Measurements from ENCODE around the gene ADGRA1.
"Not testable (repeated sequence)": the region's sequence is repeated elsewhere in the genome, so short reads cannot be mapped to it uniquely, and the experiment has no call there.

ADGRA1 gene

DNA sequence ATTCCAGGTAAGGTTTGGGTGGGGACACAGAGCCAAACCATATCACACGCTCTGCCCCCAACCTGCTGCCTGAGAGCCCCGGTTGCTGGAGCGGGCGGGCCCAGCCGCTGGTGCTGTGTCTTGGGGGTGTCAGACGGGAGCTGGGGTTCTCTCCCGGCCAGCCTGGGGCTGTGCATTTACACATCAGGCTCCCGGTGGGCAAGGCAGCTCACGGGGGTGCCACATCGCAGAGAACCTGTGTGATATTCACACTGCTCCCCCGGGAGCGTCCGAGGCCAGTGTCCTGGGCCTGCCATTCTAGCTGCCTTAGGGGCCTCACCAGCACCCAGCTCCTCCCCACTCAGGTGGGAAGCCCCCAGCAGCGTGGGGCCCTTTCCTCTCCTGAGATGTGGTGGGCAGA is 35.6 kb upstream of the ADGRA1 start:
- Histone ChIP-seq H3K4me3 (ENCODE audit: insufficient read depth, low read length, poor library complexity, severe bottlenecking) (no peak overlapping the region), H3K9me2 (replicated peaks; ENCODE audit: insufficient read depth, low read length) (no peaks in the 10 kb centered on the region), H3K79me2 (ENCODE audit: insufficient read depth, low read length) (no peaks in the 10 kb centered on the region), H3F3A (ENCODE audit: insufficient read depth) (no peaks in the 10 kb centered on the region), H2AFZ (ENCODE audit: low read depth, low read length, severe bottlenecking) (no peak overlapping the region), H3K36me3 (ENCODE audit: low read length) (no peaks in the 10 kb centered on the region), H3K9me3 (ENCODE audit: insufficient read depth, low read length) (no peaks in the 10 kb centered on the region), H3K27me3 (ENCODE audit: low read length) (no peaks in the 10 kb centered on the region), H4K20me1 (ENCODE audit: low read depth, low read length) (no peaks in the 10 kb centered on the region), H3K27ac (ENCODE audit: low read depth, low read length) (no peak overlapping the region), H3K4me2 (ENCODE audit: low read depth, low read length, poor library complexity, severe bottlenecking) (no peak overlapping the region), H3K9ac (ENCODE audit: low read length) (no peak overlapping the region)
- no peak for TF ChIP-seq EZH2phosphoT487 (conservative IDR thresholded peaks at IDR 0.05; ENCODE audit: low read length)
- TF ChIP-seq, protein P1, sequence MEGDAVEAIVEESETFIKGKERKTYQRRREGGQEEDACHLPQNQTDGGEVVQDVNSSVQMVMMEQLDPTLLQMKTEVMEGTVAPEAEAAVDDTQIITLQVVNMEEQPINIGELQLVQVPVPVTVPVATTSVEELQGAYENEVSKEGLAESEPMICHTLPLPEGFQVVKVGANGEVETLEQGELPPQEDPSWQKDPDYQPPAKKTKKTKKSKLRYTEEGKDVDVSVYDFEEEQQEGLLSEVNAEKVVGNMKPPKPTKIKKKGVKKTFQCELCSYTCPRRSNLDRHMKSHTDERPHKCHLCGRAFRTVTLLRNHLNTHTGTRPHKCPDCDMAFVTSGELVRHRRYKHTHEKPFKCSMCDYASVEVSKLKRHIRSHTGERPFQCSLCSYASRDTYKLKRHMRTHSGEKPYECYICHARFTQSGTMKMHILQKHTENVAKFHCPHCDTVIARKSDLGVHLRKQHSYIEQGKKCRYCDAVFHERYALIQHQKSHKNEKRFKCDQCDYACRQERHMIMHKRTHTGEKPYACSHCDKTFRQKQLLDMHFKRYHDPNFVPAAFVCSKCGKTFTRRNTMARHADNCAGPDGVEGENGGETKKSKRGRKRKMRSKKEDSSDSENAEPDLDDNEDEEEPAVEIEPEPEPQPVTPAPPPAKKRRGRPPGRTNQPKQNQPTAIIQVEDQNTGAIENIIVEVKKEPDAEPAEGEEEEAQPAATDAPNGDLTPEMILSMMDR (IDR thresholded peaks at IDR 0.05; ENCODE audit: insufficient read depth, low read length, poor library complexity, severe bottlenecking): no peak

DNA sequence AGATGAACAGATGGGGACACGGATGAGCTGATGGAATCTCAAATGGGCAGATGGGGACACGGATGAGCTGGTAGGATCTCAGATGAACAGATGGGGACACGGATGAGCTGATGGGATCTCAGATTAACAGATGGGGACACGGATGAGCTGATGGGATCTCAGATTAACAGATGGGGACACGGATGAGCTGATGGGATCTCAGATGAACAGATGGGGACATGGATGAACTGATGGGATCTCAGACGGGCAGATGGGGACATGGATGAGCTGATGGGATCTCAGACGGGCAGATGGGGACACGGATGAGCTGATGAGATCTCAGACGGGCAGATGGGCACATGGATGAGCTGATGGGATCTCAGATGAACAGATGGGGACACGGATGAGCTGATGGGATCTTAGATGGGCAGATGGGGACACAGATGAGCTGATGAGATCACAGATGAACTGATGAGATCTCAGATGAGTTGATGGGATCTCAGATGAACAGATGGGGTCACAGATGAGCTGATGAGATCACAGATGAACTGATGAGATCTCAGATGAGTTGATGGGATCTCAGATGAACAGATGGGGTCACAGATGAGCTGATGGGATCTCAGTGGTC is 34.1 kb upstream of the ADGRA1 start:
- H3K4me2 ChIP-seq (ENCODE audit: low read depth, low read length, poor library complexity, severe bottlenecking); H4K20me1 ChIP-seq (ENCODE audit: low read depth, low read length); H3K27me3 ChIP-seq (ENCODE audit: low read length); H3K4me3 ChIP-seq (ENCODE audit: insufficient read depth, low read length, poor library complexity, severe bottlenecking); H3K9me2 ChIP-seq (replicated peaks; ENCODE audit: insufficient read depth, low read length); H3K27ac ChIP-seq (ENCODE audit: low read depth, low read length); H3K9me3 ChIP-seq (ENCODE audit: insufficient read depth, low read length); H3F3A ChIP-seq (ENCODE audit: insufficient read depth); H3K79me2 ChIP-seq (ENCODE audit: insufficient read depth, low read length); H3K36me3 ChIP-seq (ENCODE audit: low read length); H2AFZ ChIP-seq (ENCODE audit: low read depth, low read length, severe bottlenecking); H3K9ac ChIP-seq (ENCODE audit: low read length): not testable (repeated sequence)

DNA sequence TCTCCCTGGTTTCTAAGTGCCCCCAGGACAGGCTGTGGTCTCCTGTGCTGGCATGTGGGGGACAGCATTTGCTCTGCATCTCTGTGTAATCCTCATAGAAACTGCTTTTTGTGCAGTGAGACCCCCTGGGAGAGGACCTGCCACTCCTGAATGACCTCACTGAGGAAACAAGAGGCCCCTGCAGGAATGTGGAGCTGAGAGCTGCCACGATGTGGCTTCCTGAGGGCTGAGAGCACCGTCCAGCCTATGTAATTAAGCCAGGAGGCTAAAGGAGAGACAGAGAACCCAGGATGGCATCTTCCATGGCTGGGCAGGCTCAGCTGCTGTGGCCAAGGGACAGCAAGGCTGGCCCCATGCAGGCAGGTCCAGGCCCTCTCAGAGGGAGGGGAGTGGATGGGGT is 32.3 kb upstream of the ADGRA1 start:
- Histone ChIP-seq H3K4me2 (ENCODE audit: low read depth, low read length, poor library complexity, severe bottlenecking) (no peak overlapping the region), H3K27me3 (ENCODE audit: low read length) (no peaks in the 10 kb centered on the region), H3K36me3 (ENCODE audit: low read length) (no peaks in the 10 kb centered on the region), H3K79me2 (ENCODE audit: insufficient read depth, low read length) (no peaks in the 10 kb centered on the region), H3K9ac (ENCODE audit: low read length) (no peak overlapping the region), H3K27ac (ENCODE audit: low read depth, low read length) (no peak overlapping the region), H2AFZ (ENCODE audit: low read depth, low read length, severe bottlenecking) (no peak overlapping the region), H3K9me2 (replicated peaks; ENCODE audit: insufficient read depth, low read length) (no peaks in the 10 kb centered on the region), H3F3A (ENCODE audit: insufficient read depth) (no peaks in the 10 kb centered on the region), H3K9me3 (ENCODE audit: insufficient read depth, low read length) (no peaks in the 10 kb centered on the region), H4K20me1 (ENCODE audit: low read depth, low read length) (no peaks in the 10 kb centered on the region), H3K4me3 (ENCODE audit: insufficient read depth, low read length, poor library complexity, severe bottlenecking) (no peak overlapping the region)
- TF ChIP-seq EZH2phosphoT487 (conservative IDR thresholded peaks at IDR 0.05; ENCODE audit: low read length): no peak
- TF ChIP-seq, protein P1 (IDR thresholded peaks at IDR 0.05; ENCODE audit: insufficient read depth, low read length, poor library complexity, severe bottlenecking): no peak

DNA sequence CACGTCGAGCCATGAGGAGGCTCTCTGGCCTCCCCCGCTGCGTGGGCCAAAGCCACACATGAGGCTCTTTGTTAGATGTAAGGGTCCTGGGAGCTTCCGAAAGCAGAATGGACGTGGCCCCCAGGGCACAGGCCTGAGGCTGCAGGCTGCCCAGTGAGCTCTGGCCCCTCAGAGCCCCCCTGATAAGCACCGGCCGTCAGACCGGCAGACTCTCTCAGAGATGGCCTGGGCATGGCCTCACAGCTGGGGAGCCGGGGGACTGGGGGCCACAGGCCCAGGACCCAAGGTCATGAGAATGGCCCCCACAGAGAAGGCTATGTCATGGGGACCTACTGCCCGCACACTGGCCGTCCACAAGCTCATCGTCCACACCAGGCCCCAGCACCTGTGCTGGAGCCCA is 31.7 kb upstream of the ADGRA1 start:
- H4K20me1 ChIP-seq (ENCODE audit: low read depth, low read length): no peaks in the 10 kb centered on the region

More for the DNA sequence above, 31.7 kb upstream of the ADGRA1 start:
- Histone ChIP-seq H3K9me2 (replicated peaks; ENCODE audit: insufficient read depth, low read length) (no peaks in the 10 kb centered on the region), H3K27me3 (ENCODE audit: low read length) (no peaks in the 10 kb centered on the region), H3F3A (ENCODE audit: insufficient read depth) (no peaks in the 10 kb centered on the region), H3K4me2 (ENCODE audit: low read depth, low read length, poor library complexity, severe bottlenecking) (no peak overlapping the region), H3K27ac (ENCODE audit: low read depth, low read length) (no peak overlapping the region), H3K9me3 (ENCODE audit: insufficient read depth, low read length) (no peaks in the 10 kb centered on the region), H2AFZ (ENCODE audit: low read depth, low read length, severe bottlenecking) (no peak overlapping the region), H3K4me3 (ENCODE audit: insufficient read depth, low read length, poor library complexity, severe bottlenecking) (no peak overlapping the region), H3K79me2 (ENCODE audit: insufficient read depth, low read length) (no peaks in the 10 kb centered on the region), H3K9ac (ENCODE audit: low read length) (no peak overlapping the region), H3K36me3 (ENCODE audit: low read length) (no peaks in the 10 kb centered on the region)
- TF ChIP-seq EZH2phosphoT487 (conservative IDR thresholded peaks at IDR 0.05; ENCODE audit: low read length): no peak
- TF ChIP-seq, protein P1 (IDR thresholded peaks at IDR 0.05; ENCODE audit: insufficient read depth, low read length, poor library complexity, severe bottlenecking): no peak
